Measurements from ENCODE around the gene GAN.
A peak's percentile ranks its signal among the peaks of the same experiment; 100 is the strongest.

Gene GAN

GRCh38 chr16:81314603-81315270 is at the start of gene GAN:
TSS of gene GAN (plus strand) at chr16:81314962. CDS start at chr16:81315114, 152 bp downstream.
- DNase-seq = peak; percentile 93

DNA sequence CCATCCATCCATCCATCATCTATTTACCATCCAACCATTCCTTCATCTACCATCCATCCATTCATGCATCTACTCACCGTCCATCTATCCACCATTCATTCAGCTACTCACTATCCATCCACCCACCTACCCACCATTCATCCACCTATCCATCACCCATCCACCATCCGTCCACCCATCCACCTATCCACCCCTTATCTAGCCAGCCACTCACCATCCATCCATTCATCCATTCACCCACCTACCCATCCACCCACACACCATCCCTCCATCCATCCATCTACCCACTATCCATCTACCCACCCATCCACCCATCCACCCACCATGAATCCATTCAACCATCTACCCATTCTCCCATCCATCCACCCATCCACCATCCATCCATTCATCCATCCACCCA is 49.7 kb upstream of the GAN start:
- DNase-seq = no peak

DNA sequence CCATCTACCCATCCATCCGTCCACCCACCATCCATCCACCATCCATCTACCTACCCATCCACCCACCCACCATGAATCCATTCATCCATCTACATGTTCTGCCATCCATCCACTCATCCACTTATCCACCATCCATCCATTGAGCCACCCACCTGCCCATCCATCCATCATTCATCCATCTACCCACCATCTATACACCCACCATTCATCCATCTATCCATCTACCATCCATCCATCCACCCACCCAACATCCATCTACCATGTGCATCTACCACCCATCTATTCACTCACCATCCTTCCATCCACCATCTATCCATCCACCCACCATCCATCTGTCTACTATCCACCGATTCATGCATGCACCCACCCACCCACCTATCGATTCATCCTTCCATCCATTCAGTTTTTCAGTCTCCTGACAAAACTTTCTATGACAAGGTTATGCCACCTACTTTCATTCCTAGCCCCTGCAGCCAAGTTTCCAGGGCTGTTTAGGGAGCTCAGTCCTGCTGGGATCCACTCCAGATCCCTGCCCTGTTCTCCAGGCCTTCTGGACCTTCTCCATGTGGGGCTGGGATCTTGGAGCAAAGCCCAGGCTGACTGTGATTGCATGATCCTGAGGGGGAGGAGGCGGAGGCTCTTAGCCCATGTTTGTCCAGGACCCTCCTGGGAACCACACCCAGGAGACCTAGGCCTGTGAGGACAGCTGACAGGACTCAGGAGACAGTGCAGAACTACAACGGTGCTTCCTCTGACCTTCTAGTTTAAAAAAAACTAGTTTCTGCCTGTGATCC is 48.9 kb upstream of the GAN start:
- no peak for DNase-seq

DNA sequence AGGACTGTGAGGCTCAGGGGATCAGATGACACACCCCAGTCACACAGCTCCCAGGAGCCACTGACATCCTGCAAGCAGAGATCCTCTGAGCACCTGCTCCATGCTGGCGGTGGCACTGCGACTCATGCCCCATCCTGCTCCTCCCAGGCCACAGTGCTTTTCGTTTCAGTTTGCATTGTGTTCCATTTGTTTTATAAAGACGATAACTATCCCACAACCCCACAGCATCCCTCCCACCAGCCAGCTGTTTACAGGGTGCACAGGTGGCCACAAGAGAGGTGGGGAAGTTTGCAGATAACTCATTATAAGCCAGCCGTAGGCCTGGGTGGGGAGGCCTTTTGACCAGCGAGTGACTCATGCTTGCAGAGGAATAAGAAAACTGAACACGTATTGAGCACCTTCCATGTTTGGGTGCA is 48.1 kb upstream of the GAN start:
- DNase-seq = no peak

- DNase-seq = no peak
Observed at GRCh38 chr16:81268509-81268908, 46.3 kb upstream of the GAN start.

GRCh38 chr16:81273223-81273950 is 41.4 kb upstream of the GAN start:
- no peak for DNase-seq

- no peak for DNase-seq
Observed at GRCh38 chr16:81275064-81275532, 39.7 kb upstream of the GAN start.

GRCh38 chr16:81275795-81276194 is 39.0 kb upstream of the GAN start:
- DNase-seq = no peak

DNA sequence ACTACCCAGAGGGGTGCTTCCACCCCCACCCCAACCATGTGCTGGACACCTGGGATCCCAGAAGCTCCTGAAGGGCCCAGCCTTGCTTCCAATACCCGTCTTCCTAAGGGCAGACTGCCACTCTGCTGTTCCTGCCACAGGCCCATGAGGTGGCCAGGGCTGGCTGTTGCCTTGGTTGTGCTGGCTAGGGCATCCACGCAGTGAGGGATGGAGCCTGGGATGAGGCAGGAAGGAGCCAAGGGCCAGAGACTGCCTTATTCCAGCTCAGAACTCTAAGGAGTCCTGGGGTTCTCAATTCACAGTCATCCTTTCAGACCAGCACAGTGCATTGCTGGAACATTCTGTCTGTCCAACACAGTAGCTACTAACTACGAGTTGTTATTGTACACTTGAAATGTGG is 38.4 kb upstream of the GAN start:
- DNase-seq = no peak

GRCh38 chr16:81277541-81278080 is 37.2 kb upstream of the GAN start:
- no peak for DNase-seq

DNA sequence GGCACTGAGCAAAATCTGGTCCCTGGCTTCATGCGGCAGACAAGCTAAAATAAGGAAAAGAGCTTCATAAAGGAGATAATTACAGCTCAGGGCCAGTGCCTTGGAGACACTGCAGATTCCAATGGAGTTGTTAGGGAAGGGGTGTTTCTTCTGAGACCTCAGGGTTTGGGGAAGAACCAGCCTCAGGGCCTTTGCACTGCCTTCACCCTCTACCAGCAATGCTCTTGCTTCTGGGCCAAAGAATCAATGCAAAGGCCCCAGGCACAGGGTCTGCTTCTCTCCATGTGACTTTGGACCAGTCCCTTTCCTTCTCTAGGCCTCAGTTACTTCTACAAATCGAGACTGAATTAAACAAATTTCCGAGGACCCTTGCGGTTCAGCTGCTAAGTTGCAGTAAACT is 36.2 kb upstream of the GAN start:
- no peak for DNase-seq

DNA sequence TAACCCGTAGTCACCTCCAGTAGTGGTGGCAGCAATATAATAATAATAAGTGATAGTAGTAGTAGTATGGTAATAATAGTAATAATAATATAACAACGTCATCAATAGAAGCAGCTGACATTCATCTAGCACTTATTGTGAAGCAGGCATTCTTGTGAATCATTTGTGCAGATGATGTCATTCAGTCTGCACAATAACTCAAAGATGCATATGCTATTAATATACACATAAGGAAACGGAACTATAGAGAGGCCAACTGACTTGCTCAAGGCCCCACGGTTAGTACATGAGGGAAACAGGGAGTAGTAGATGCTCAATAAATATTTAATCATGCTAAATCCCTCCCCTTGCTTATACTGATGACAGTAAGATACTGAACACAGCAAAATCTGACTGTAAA is 35.4 kb upstream of the GAN start:
- no peak for DNase-seq

DNA sequence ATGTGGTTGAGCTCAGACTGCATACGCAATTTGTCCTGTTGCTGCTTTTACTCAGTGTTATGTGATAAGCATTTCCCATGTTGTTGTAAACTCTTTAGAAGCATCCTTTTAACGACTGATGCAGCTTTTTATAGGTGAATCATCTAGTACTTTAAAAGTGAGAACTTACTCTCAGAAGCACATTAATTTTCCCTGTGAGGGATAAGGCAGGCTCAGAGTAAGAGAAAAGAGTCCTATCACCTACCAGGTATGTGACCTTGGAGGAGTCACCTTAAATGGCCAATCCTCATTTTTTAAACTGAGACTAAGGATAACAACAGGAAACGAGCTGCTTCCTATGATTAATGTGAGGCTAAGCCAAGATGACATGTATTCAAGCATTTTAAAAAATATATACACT is 34.4 kb upstream of the GAN start:
- DNase-seq = no peak

DNA sequence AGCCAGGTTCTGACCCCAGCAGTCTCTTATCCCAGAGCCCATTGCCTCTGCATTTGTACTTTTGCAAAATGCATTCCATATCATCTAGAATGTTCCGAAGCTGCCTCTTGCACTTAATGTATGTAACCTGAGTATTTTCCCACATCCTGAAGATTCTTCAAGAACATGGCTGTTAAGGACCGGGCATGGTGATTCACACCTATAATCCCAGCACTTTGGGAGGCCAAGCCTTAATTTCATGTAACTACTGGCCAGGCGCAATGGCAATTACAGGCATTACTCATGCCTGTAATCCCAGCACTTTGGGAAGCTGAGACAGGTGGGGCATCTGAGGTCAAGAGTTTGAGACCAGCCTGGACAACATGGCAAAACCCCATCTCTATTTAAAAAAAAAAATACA is 31.7 kb upstream of the GAN start:
- no peak for DNase-seq

- no peak for DNase-seq
Observed at GRCh38 chr16:81284995-81285600, 29.7 kb upstream of the GAN start.

GRCh38 chr16:81286190-81286589 is 28.6 kb upstream of the GAN start:
- no peak for DNase-seq

DNA sequence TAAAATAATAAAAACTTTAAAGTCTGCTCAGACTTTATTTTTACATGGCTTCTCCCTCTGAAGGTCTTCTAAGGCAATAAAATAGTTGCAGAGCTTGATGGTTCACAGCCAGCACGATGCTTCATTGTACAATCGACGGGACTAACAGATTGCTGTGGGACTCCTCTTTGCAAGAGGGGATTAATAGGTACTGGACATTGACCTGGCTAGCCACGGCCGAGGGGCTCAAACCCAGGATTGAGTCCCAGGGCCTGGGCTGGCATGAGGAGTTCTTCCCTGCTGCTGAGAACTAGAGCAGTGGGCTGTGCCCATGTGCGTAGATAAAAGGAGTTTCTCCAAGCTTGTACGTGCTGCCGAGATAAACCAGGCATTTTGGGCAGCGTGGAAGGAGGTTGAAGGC is 23.6 kb upstream of the GAN start:
- DNase-seq = no peak

- no peak for DNase-seq
Observed at GRCh38 chr16:81292936-81293335, 21.8 kb upstream of the GAN start.

DNA sequence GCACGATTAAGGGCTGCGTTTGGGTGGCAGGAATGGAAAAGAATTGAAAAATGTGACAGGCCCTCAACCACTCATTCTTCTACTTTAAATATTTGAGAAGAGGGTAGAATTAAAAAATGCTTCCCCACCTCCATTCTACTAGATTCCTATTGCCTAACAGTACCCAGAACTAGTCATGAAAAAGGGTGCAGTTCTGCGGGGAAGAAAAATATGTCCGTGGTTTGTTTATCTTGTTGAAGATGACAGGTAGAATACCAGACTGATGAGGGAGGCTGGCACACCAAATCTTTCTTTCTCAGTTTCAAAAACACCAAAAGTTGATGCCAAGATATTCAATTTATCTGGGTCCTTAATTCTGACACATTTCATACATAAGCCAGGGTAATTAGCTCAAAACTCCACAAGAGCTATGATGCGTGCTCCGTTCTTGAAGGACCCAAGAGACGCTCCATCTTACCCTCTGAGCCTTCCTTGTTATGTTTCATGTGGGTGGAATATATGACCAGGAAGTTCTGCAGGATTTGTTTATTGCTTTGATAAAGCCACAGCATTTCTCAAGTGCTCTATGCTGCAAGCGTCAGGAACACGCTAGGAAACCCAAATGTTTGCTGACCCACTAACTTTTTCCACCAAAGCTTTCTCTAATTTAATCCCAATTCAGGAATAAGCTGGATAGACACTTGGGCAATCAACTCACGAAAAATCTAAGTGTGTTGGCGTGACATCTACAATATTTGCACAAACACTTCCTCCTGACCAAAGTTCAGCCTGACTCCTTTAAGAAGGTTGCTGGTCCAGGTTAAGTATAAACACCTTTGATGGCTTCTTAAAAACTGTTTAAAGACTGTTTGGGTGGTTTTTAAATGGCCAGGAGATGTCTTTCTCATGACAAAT is 20.6 kb upstream of the GAN start:
- no peak for DNase-seq

- no peak for DNase-seq
Observed at GRCh38 chr16:81296631-81297030, 18.1 kb upstream of the GAN start.

DNA sequence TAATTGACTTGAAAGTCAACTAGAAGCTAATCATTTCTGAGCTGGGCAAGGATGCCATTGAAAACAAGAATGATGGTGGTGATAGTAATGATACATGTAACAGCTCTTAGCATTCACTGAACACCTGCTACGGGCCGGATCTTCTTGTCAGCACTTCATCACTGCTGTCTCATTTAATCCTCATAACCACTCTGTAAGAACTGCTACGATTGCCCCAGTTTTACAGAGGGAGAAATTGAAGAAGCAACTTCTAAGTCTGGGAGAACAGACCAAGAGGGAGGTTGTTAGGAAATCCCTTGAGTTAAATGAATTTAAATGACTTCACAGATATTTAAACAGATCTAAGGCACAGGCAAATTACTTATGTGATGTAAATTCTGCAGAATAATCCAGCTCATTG is 7.0 kb upstream of the GAN start:
- no peak for DNase-seq

GRCh38 chr16:81310045-81310644 is 4.6 kb upstream of the GAN start:
- DNase-seq = no peak
